Endothelial cell (in vitro differentiated cells): Measurements from ENCODE around the gene TMEM106C. TPM values are rescaled to one million over a fixed set of nuclear protein-coding genes. Genes with fewer than 3 reads are reported as not detected.

Source experiments
- DNase-seq: peaks from one replicate; pipeline ENCODE4 v3.0.0; 2021; ENCODE audit warnings: low spot score
- H3K27ac Mint-ChIP-seq: one replicate; pipeline ENCODE4 v1.8.0; 2021; ENCODE audit warnings: mixed read lengths, inconsistent platforms; ENCODE audit not compliant: unreplicated experiment
- H3K27me3 Mint-ChIP-seq: one replicate; pipeline ENCODE4 v1.8.0; 2021; ENCODE audit warnings: mild to moderate bottlenecking, moderate library complexity, mixed read lengths, inconsistent platforms; ENCODE audit not compliant: unreplicated experiment
- H3K36me3 Mint-ChIP-seq: one replicate; pipeline ENCODE4 v1.8.0; 2021; ENCODE audit warnings: mild to moderate bottlenecking, low read depth, mixed read lengths, inconsistent platforms; ENCODE audit not compliant: unreplicated experiment
- H3K4me1 Mint-ChIP-seq: one replicate; pipeline ENCODE4 v1.8.0; 2021; ENCODE audit warnings: mild to moderate bottlenecking, mixed read lengths, inconsistent platforms; ENCODE audit not compliant: unreplicated experiment
- H3K4me3 Mint-ChIP-seq: one replicate; pipeline ENCODE4 v1.8.0; 2021; ENCODE audit warnings: mild to moderate bottlenecking, mixed read lengths, inconsistent platforms; ENCODE audit not compliant: unreplicated experiment
- H3K9me3 Mint-ChIP-seq: one replicate; pipeline ENCODE4 v1.8.0; 2021; ENCODE audit warnings: mixed read lengths, inconsistent platforms; ENCODE audit not compliant: unreplicated experiment
- total RNA-seq: library from RNA; stranded (reverse); fragmentation: NEBNext Ultra II Directional; extraction: Animal tissue kit (Norgen Biotek cat#: 25700); gene quantifications from one replicate; pipeline ENCODE4 v1.2.1, GENCODE V29; 2021; ENCODE audit not compliant: unreplicated experiment
- TF ChIP-seq, protein P1 (sequence below): fragments of 200-600 bp; sonication (generic); IDR thresholded peaks from one replicate; pipeline ENCODE4 v1.5.0; 2021; ENCODE audit warnings: antibody characterized with exemption; ENCODE audit not compliant: unreplicated experiment

TMEM106C gene
- total RNA-seq, 1 donor from 2014 or later = 41.0 TPM

DNA sequence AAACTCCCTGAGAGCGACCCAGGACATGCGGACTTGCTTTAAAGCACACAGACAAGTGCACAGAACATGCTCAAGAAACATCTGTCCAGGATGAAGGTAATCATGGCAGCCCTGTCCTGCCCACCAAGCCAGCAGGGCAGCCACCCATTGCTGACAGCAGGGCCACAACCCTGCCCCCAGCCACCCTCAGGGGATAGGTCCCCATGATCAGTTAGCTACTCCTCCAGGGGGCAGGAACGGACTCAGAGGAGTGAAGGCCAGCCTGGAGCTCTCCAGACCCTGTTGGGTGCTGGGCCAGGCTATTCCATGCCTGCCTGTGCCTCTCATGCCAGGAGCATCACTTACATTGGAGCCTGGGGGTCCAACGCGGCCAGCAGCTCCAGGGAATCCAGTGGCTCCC lies 15.8 kb downstream of the TMEM106C start:
- Mint-ChIP-seq H3K36me3 (no peaks in the 10 kb centered on the region), H3K27ac (no peak overlapping the region), H3K27me3 (peaks cover 24% of the 10 kb centered on the region), H3K4me3 (no peak overlapping the region), H3K4me1 (peaks cover 3% of the 10 kb centered on the region), H3K9me3 (no peaks in the 10 kb centered on the region)
- TF ChIP-seq, protein P1, sequence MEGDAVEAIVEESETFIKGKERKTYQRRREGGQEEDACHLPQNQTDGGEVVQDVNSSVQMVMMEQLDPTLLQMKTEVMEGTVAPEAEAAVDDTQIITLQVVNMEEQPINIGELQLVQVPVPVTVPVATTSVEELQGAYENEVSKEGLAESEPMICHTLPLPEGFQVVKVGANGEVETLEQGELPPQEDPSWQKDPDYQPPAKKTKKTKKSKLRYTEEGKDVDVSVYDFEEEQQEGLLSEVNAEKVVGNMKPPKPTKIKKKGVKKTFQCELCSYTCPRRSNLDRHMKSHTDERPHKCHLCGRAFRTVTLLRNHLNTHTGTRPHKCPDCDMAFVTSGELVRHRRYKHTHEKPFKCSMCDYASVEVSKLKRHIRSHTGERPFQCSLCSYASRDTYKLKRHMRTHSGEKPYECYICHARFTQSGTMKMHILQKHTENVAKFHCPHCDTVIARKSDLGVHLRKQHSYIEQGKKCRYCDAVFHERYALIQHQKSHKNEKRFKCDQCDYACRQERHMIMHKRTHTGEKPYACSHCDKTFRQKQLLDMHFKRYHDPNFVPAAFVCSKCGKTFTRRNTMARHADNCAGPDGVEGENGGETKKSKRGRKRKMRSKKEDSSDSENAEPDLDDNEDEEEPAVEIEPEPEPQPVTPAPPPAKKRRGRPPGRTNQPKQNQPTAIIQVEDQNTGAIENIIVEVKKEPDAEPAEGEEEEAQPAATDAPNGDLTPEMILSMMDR = no peak
- DNase-seq = no peak

DNA sequence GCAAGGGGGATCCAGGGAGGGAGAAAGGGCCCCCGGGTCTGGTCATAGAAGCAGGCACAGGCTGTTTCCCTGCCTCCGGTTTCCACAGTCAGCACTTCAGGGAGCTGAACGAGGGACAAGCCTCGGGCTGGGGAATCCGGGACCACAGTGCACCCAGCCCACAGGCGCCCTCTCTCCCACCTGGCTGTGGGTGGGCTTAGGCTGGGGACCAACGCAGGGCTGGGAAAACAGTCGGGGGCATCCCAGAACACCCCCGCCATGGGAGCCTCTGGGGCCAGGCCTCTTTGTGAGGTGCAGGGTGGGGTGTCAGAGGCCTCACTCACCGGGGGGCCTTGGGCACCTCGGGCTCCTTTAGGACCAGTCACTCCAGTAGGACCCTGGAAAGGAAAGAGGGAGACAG lies 16.3 kb downstream of the TMEM106C start:
- TF ChIP-seq, protein P1 = no peak
- no peak overlapping the region for H3K27ac Mint-ChIP-seq
- H3K27me3 Mint-ChIP-seq = peaks cover 27% of the 10 kb centered on the region
- no peaks in the 10 kb centered on the region for H3K36me3 Mint-ChIP-seq
- no peak for DNase-seq
- H3K4me3 Mint-ChIP-seq = no peak overlapping the region
- H3K9me3 Mint-ChIP-seq = no peaks in the 10 kb centered on the region
- peaks cover 3% of the 10 kb centered on the region for H3K4me1 Mint-ChIP-seq

DNA sequence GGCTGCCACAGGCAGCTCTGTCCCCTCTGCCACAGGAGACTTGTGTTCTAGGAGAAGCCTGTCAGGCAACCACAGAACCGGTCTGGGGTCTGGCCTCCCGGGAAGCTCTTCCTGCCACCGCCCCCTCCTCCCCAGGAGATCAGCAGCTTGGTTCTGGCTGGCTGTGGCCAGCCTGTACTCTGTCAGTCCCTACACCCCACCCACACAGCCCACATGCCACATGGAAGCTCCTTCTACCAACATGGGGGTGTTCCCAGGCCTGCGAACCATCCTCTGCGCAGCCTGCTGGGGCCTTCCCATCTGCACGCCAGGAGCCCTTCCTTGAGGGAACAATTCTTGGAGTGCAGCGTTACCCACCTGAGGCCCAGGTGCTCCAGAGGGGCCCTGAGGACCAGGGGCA lies 16.8 kb downstream of the TMEM106C start:
- no peak overlapping the region for H3K4me3 Mint-ChIP-seq

DNA sequence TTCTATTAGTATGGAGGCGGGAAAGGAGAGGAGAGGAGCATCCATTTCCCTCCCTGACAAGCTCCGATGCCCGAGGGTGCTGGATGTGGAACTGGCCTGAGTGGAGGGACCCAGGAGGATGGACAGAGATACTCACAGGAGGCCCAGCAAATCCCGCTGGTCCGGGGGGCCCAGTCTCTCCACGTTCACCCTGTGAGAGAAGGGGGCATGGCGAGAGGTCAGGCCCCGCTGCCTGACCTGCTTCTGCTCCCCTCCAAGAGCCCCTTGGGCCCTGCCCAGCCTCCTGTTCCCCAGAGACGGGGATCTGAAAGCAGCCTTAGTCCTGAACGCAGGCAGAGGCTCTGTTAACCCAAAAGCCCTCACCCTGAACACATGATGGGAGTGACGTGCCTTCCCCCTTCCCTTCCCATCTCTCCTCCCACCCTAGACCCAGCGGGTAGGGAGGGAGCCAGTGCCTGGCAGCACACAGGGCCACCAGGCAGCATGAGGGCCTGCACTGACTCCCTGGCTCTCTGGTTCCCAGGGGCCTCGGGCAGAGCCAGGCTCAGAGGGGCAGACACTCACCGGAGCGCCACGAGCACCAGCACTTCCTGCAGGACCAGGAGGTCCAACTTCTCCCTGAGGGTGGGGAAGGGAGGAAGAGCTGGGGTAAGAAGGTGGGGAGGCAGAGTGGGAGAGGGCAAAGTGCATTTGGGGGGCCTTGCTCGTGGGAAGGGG lies 17.5 kb downstream of the TMEM106C start:
- DNase-seq = no peak
- H3K36me3 Mint-ChIP-seq = no peaks in the 10 kb centered on the region
- H3K4me1 Mint-ChIP-seq = peaks cover 3% of the 10 kb centered on the region
- H3K27me3 Mint-ChIP-seq = peaks cover 34% of the 10 kb centered on the region
- H3K27ac Mint-ChIP-seq = peak overlapping the region; percentile 63
- H3K9me3 Mint-ChIP-seq = no peaks in the 10 kb centered on the region
- H3K4me3 Mint-ChIP-seq = no peak overlapping the region
- TF ChIP-seq, protein P1 = no peak

More for the DNA sequence above, 16.8 kb downstream of the TMEM106C start:
- DNase-seq = no peak
- TF ChIP-seq, protein P1 = no peak
- no peaks in the 10 kb centered on the region for H3K9me3 Mint-ChIP-seq
- no peaks in the 10 kb centered on the region for H3K36me3 Mint-ChIP-seq
- peak overlapping the region; percentile 63 for H3K27ac Mint-ChIP-seq
- H3K27me3 Mint-ChIP-seq = peaks cover 32% of the 10 kb centered on the region
- H3K4me1 Mint-ChIP-seq = peaks cover 3% of the 10 kb centered on the region

DNA sequence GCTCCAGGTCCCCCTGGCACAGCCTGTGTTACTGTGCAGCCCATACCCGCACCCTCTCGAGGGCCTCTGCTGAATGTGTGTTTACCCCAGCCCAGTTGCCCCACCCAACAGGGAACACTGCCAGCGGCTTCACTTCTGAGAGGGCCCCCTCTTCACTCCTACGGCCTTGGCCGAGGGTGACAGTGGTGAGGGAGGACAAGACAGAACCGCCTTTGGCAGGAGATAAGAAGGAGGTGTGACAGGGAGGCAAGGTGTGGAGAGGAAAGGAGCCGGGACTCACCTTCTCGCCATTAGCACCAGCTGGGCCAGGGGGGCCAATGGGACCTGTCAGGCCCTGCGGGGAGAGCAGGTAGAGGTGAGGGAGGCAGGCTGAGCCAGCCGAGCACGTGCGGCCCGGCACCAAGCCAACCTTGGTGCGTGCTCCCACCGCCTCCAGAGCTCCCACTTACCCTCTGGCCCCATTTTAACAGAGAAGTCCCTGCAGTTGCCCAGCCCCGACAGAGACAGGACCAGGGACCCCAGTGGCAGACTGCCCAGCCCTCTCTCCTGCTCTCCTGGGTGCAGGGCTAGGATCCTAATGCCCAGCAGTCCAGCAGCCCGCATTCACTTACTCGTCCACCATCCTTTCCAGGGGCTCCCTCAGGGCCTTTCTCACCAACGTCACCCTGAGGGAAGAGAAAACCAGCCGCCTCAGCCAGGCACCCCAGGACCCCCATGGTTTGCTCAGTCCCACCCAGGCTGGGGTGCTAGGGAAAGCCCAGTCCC lies 18.3 kb downstream of the TMEM106C start:
- Mint-ChIP-seq H3K27me3 (peaks cover 36% of the 10 kb centered on the region), H3K27ac (no peak overlapping the region), H3K36me3 (no peaks in the 10 kb centered on the region), H3K9me3 (no peaks in the 10 kb centered on the region), H3K4me3 (no peak overlapping the region), H3K4me1 (peaks cover 3% of the 10 kb centered on the region)
- no peak for DNase-seq
- TF ChIP-seq, protein P1 = no peak
